Measurements from ENCODE around the gene ZBTB7C. TPM values are rescaled to one million over a fixed set of nuclear protein-coding genes. Genes with fewer than 3 reads are reported as not detected.

The ZBTB7C gene
- total and polyA plus RNA-seq, 2 of the 4 experiments (the other 2 are of a cell fraction), result not detected

DNA sequence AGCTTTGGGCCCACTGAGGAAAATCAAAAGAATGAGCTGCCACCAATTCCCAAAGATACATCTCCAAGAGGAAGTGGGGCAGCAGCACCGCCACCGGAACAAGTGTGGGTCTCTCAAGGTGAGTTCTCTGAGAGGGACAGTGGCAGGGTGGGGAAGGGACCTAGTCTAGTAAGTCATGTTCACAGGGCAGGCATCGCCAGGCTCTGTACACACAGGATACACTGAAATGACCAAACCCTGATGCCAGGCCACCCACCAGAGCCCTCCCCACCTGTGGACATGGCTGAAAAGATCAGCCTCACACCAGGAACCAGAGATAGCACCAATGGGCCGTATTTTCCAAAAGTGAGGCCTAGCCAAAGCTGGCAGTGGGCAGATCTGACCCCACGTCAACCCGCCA is 370.5 kb downstream of the ZBTB7C start:
- Histone ChIP-seq H4K8ac (ENCODE audit: low read depth in 2 of 2, low read length in 2 of 2) (no peak overlapping the region), H3K23ac (ENCODE audit: low read depth, low read length) (no peak overlapping the region), H2BK15ac (ENCODE audit: low read depth, low read length) (no peak overlapping the region), H2BK20ac (ENCODE audit: low read depth, low read length) (no peak overlapping the region), H3K36me3 (ENCODE audit: control insufficient read depth, insufficient read depth, low read length) (no peaks in the 10 kb centered on the region), H3K4me1 (ENCODE audit: control insufficient read depth, insufficient read depth, low read length) (no peaks in the 10 kb centered on the region), H3K4me2 (ENCODE audit: low read depth, low read length) (no peak overlapping the region), H3K79me1 (ENCODE audit: low read depth in 1 of 2, low read length in 2 of 2) (no peaks in the 10 kb centered on the region), H3K9me3 (ENCODE audit: control insufficient read depth, insufficient read depth, low read length) (no peaks in the 10 kb centered on the region), H2AK9ac (replicated peaks; ENCODE audit: low read depth, low read length, poor library complexity) (no peak overlapping the region), H2BK5ac (ENCODE audit: low read depth, low read length, poor library complexity, severe bottlenecking) (no peak overlapping the region), H3K18ac (ENCODE audit: low read depth, low read length) (no peak overlapping the region), H2AFZ (replicated peaks; ENCODE audit: low read length, poor library complexity) (no peak overlapping the region), H4K91ac (ENCODE audit: insufficient read depth, low read depth, low read length) (no peak overlapping the region), H2AK5ac (ENCODE audit: low read depth, low read length) (no peak overlapping the region), H3K56ac (ENCODE audit: extremely low read depth, insufficient read depth, low read length) (no peak overlapping the region), H3K9me1 (ENCODE audit: insufficient read depth, low read length) (no peaks in the 10 kb centered on the region), H3K14ac (replicated peaks; ENCODE audit: low read depth, low read length) (no peak overlapping the region), H3K27ac (ENCODE audit: insufficient read depth, low read length) (no peak overlapping the region), H3K9ac (ENCODE audit: low read depth, low read length) (no peak overlapping the region), H4K20me1 (ENCODE audit: insufficient read depth, low read length) (no peaks in the 10 kb centered on the region), H4K5ac (ENCODE audit: low read depth, low read length) (no peak overlapping the region), H3K4ac (ENCODE audit: low read depth, low read length) (no peak overlapping the region), H2BK120ac (ENCODE audit: low read depth, low read length) (no peak overlapping the region), H3K27me3 (ENCODE audit: control insufficient read depth, insufficient read depth, low read length) (peaks cover 5% of the 10 kb centered on the region), H3K4me3 (ENCODE audit: insufficient read depth, low read depth, low read length) (no peak overlapping the region)
- ChIA-PET CTCF (no interaction called here), POLR2A (ENCODE audit: unreplicated experiment) (no interaction called here)
- intact Hi-C loops (cut with micrococcal nuclease) (no loop called here), in situ Hi-C loops (cut with MboI; ENCODE audit: low sequenced_read_pairs) (no loop called here), dilution Hi-C loops (cut with HindIII; ENCODE audit: low sequenced_read_pairs, unreplicated experiment) (no loop called here)
- no peak for DNase-seq
- no peak for ATAC-seq (ENCODE audit: low read depth)
- TF ChIP-seq, protein P1, sequence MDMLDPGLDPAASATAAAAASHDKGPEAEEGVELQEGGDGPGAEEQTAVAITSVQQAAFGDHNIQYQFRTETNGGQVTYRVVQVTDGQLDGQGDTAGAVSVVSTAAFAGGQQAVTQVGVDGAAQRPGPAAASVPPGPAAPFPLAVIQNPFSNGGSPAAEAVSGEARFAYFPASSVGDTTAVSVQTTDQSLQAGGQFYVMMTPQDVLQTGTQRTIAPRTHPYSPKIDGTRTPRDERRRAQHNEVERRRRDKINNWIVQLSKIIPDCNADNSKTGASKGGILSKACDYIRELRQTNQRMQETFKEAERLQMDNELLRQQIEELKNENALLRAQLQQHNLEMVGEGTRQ (IDR thresholded peaks at IDR 0.05; ENCODE audit: low read depth, low read length), result no peak
- TF ChIP-seq MAFK (IDR thresholded peaks at IDR 0.05; ENCODE audit: low read depth, low read length) (no peak), POLR2A (IDR thresholded peaks at IDR 0.05; ENCODE audit: low read depth, low read length) (no peak), RFX5 (IDR thresholded peaks at IDR 0.05; ENCODE audit: low read depth, low read length) (no peak), FOS (IDR thresholded peaks at IDR 0.05; ENCODE audit: low read depth, low read length) (no peak), CTCF (conservative IDR thresholded peaks at IDR 0.05; ENCODE audit: low read depth, low read length) (no peak)
- WGBS, 2 experiments (ENCODE audit: extremely low coverage in 2 of 2, insufficient read length in 1 of 2), result no CpG with 5 or more reads among the region's 6 CpGs
- BruUV-seq (replicated peaks), result no TSS peak
